HEK293 (cell line): ENCODE results near the gene COL9A2.

Experiments used
- CTCF ChIA-PET: fragments of 350-600 bp; formaldehyde crosslinking; extraction: SDS; loops from one replicate; lab custom pipeline; 2021; ENCODE audit warnings: antibody characterized with exemption; lab: Yijun Ruan, JAX
- POLR2A ChIA-PET: fragments of 300-600 bp; formaldehyde crosslinking; extraction: SDS; loops from one replicate; lab custom pipeline; 2020; ENCODE audit warnings: antibody characterized with exemption, inconsistent platforms; lab: Yijun Ruan, JAX
- H3K27ac ChIP-seq: fragments of 200-500 bp; sonication (Bioruptor generic); 2 replicates; pipeline ENCODE4 v1.5.1; 2014; ENCODE audit warnings: low read depth, low read length, control low read depth, inconsistent platforms; ENCODE audit errors: extremely low read depth
- H3K36me3 ChIP-seq, 2 experiments: fragments of 200-500 bp in 1 of 2; sonication (Bioruptor generic) in 1 of 2; 1 replicate in 1 of 2; 2 replicates in 1 of 2; pipeline ENCODE4 v1.5.1; 2014 to 2017; ENCODE audit warnings: inconsistent platforms in 2 of 2, low read length in 2 of 2; ENCODE audit not compliant: control insufficient read depth in 2 of 2, insufficient read depth in 1 of 2
- H3K4me1 ChIP-seq: fragments of 200-500 bp; sonication (Bioruptor generic); 2 replicates; pipeline ENCODE4 v1.5.1; 2014; ENCODE audit warnings: mild to moderate bottlenecking, low read length, inconsistent platforms; ENCODE audit not compliant: control insufficient read depth, insufficient read depth
- H3K4me3 ChIP-seq: 2 replicates; pipeline ENCODE4 v1.5.1; 2011; ENCODE audit warnings: low read depth, mild to moderate bottlenecking, control low read depth, low read length, moderate library complexity
- H3K9me3 ChIP-seq: fragments of 200-500 bp; sonication (Bioruptor generic); 2 replicates; pipeline ENCODE4 v1.5.1; 2014; ENCODE audit warnings: low read depth, low read length, inconsistent platforms; ENCODE audit not compliant: control insufficient read depth, insufficient read depth
- IKZF3 ChIP-seq: fragments of 450-650 bp; IDR thresholded peaks from 2 replicates; pipeline ENCODE4 v1.5.0; 2018; ENCODE audit warnings: missing biosample characterization, mild to moderate bottlenecking, missing genetic modification characterization, moderate library complexity
- KLF8 ChIP-seq: fragments of 450-650 bp; formaldehyde crosslinking; IDR thresholded peaks from 2 replicates; pipeline ENCODE4 v1.5.1; 2016; ENCODE audit warnings: missing biosample characterization, missing genetic modification characterization
- ZBTB48 ChIP-seq: fragments of 450-650 bp; formaldehyde crosslinking; IDR thresholded peaks from 2 replicates; pipeline ENCODE4 v1.5.1; 2016; ENCODE audit warnings: missing biosample characterization, missing genetic modification characterization
- ZBTB8A ChIP-seq: fragments of 450-650 bp; formaldehyde crosslinking; IDR thresholded peaks from 2 replicates; pipeline ENCODE4 v1.5.1; 2016; ENCODE audit warnings: missing biosample characterization, missing genetic modification characterization
- ZFHX2 ChIP-seq: fragments of 450-650 bp; formaldehyde crosslinking; conservative IDR thresholded peaks from 2 replicates; pipeline ENCODE4 v1.5.1; 2016; ENCODE audit warnings: missing biosample characterization, missing genetic modification characterization
- ZNF138 ChIP-seq: fragments of 450-650 bp; formaldehyde crosslinking; IDR thresholded peaks from 2 replicates; pipeline ENCODE4 v1.5.1; 2016; ENCODE audit warnings: missing biosample characterization, missing genetic modification characterization, borderline replicate concordance
- ZNF140 ChIP-seq: fragments of 450-650 bp; formaldehyde crosslinking; IDR thresholded peaks from 2 replicates; pipeline ENCODE4 v1.5.1; 2016; ENCODE audit warnings: missing biosample characterization, missing genetic modification characterization
- ZNF37A ChIP-seq: fragments of 450-650 bp; IDR thresholded peaks from 2 replicates; pipeline ENCODE4 v1.5.1; 2018; ENCODE audit warnings: missing biosample characterization, missing genetic modification characterization
- ZNF623 ChIP-seq: fragments of 450-650 bp; formaldehyde crosslinking; IDR thresholded peaks from 2 replicates; pipeline ENCODE4 v1.5.1; 2016; ENCODE audit warnings: missing biosample characterization, missing genetic modification characterization
- TF ChIP-seq, protein P1 (sequence below): fragments of 450-650 bp; formaldehyde crosslinking; IDR thresholded peaks from 2 replicates; pipeline ENCODE4 v1.5.1; 2017; ENCODE audit warnings: missing biosample characterization, mild to moderate bottlenecking, missing genetic modification characterization, moderate library complexity
- TF ChIP-seq, protein P2 (sequence below): fragments of 450-650 bp; formaldehyde crosslinking; IDR thresholded peaks from 2 replicates; pipeline ENCODE4 v1.5.1; 2016; ENCODE audit warnings: missing biosample characterization, missing genetic modification characterization
- TF ChIP-seq, protein P3 (sequence below): fragments of 450-650 bp; formaldehyde crosslinking; conservative IDR thresholded peaks from 2 replicates; pipeline ENCODE4 v1.5.1; 2016; ENCODE audit warnings: low read depth, missing biosample characterization, missing genetic modification characterization
- TF ChIP-seq, protein P4 (sequence below): fragments of 450-650 bp; formaldehyde crosslinking; IDR thresholded peaks from 2 replicates; pipeline ENCODE4 v1.5.1; 2016; ENCODE audit warnings: missing biosample characterization, missing genetic modification characterization

Gene COL9A2

DNA sequence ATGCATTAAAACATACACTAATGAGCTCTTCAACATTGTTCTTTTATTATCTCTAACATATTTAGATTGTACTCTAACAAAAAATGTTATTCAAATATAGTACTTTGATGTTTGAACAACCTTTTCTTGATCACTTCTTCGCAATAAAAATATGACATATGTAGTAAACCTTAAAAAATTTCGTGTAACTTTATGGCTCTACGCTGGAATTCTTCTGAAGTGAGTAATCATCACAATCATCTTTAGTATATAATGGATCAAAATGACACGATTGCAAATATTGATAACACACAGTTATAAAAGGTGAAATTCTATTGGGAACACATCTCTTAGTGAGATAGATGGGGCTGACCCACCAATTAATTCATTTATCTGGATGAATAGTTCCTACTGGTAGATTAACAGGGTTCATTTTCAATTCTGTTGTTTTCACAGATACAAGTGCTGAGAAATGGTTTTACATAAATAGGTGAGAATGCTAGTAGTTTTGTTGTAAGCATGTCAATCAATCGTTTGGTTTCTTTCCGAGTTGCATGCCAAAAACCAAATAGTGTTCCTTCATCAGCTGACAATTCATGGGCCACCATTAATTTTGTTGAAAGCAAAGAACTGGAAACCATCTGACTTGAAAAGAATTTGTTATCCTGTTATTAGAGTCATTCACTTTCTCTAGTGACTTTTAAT, 60.5 kb downstream of the COL9A2 start:
- Histone ChIP-seq H3K4me1 (no peaks in the 10 kb centered on the region), H3K27ac (no peak overlapping the region), H3K36me3 (peaks cover 10 to 22% of the 10 kb centered on the region in 2 experiments; a peak in 2 of 3 replicates), H3K4me3 (peak overlapping the region; percentile 89)
- CTCF ChIA-PET, result interaction anchor here (1.1 to 1.6 kb wide), 3 partner anchors 103 to 148 kb away, joined by 3 to 5 read pairs (median 5); no protein-coding TSS in a partner anchor
- POLR2A ChIA-PET, result interaction anchor here (0.7 to 1.8 kb wide), 3 partner anchors 9 to 130 kb away, joined by 4 to 13 read pairs (median 4); partner anchors contain the start of genes RLF and TMCO2
- TF ChIP-seq, protein P1, sequence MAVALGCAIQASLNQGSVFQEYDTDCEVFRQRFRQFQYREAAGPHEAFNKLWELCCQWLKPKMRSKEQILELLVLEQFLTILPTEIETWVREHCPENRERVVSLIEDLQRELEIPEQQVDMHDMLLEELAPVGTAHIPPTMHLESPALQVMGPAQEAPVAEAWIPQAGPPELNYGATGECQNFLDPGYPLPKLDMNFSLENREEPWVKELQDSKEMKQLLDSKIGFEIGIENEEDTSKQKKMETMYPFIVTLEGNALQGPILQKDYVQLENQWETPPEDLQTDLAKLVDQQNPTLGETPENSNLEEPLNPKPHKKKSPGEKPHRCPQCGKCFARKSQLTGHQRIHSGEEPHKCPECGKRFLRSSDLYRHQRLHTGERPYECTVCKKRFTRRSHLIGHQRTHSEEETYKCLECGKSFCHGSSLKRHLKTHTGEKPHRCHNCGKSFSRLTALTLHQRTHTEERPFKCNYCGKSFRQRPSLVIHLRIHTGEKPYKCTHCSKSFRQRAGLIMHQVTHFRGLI (tag by site-specific recombination), result no peak
- TF ChIP-seq ZBTB8A (tag by site-specific recombination), result no peak
- no peak for TF ChIP-seq ZFHX2
- TF ChIP-seq, protein P2, sequence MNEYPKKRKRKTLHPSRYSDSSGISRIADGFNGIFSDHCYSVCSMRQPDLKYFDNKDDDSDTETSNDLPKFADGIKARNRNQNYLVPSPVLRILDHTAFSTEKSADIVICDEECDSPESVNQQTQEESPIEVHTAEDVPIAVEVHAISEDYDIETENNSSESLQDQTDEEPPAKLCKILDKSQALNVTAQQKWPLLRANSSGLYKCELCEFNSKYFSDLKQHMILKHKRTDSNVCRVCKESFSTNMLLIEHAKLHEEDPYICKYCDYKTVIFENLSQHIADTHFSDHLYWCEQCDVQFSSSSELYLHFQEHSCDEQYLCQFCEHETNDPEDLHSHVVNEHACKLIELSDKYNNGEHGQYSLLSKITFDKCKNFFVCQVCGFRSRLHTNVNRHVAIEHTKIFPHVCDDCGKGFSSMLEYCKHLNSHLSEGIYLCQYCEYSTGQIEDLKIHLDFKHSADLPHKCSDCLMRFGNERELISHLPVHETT (tag by site-specific recombination), result no peak
- TF ChIP-seq ZNF140 (tag by site-specific recombination), result no peak
- TF ChIP-seq ZNF138, result no peak
- no peak for TF ChIP-seq ZNF37A (tag by site-specific recombination)
- TF ChIP-seq, protein P3, sequence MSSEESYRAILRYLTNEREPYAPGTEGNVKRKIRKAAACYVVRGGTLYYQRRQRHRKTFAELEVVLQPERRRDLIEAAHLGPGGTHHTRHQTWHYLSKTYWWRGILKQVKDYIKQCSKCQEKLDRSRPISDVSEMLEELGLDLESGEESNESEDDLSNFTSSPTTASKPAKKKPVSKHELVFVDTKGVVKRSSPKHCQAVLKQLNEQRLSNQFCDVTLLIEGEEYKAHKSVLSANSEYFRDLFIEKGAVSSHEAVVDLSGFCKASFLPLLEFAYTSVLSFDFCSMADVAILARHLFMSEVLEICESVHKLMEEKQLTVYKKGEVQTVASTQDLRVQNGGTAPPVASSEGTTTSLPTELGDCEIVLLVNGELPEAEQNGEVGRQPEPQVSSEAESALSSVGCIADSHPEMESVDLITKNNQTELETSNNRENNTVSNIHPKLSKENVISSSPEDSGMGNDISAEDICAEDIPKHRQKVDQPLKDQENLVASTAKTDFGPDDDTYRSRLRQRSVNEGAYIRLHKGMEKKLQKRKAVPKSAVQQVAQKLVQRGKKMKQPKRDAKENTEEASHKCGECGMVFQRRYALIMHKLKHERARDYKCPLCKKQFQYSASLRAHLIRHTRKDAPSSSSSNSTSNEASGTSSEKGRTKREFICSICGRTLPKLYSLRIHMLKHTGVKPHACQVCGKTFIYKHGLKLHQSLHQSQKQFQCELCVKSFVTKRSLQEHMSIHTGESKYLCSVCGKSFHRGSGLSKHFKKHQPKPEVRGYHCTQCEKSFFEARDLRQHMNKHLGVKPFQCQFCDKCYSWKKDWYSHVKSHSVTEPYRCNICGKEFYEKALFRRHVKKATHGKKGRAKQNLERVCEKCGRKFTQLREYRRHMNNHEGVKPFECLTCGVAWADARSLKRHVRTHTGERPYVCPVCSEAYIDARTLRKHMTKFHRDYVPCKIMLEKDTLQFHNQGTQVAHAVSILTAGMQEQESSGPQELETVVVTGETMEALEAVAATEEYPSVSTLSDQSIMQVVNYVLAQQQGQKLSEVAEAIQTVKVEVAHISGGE, result no peak
- no peak for TF ChIP-seq KLF8 (tag by site-specific recombination)
- TF ChIP-seq ZBTB48 (tag by site-specific recombination), result no peak
- TF ChIP-seq, protein P4, sequence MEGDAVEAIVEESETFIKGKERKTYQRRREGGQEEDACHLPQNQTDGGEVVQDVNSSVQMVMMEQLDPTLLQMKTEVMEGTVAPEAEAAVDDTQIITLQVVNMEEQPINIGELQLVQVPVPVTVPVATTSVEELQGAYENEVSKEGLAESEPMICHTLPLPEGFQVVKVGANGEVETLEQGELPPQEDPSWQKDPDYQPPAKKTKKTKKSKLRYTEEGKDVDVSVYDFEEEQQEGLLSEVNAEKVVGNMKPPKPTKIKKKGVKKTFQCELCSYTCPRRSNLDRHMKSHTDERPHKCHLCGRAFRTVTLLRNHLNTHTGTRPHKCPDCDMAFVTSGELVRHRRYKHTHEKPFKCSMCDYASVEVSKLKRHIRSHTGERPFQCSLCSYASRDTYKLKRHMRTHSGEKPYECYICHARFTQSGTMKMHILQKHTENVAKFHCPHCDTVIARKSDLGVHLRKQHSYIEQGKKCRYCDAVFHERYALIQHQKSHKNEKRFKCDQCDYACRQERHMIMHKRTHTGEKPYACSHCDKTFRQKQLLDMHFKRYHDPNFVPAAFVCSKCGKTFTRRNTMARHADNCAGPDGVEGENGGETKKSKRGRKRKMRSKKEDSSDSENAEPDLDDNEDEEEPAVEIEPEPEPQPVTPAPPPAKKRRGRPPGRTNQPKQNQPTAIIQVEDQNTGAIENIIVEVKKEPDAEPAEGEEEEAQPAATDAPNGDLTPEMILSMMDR, result no peak
- TF ChIP-seq, all 188 proteins: peak for 0
- H3K9me3 ChIP-seq, result no peaks in the 10 kb centered on the region

DNA sequence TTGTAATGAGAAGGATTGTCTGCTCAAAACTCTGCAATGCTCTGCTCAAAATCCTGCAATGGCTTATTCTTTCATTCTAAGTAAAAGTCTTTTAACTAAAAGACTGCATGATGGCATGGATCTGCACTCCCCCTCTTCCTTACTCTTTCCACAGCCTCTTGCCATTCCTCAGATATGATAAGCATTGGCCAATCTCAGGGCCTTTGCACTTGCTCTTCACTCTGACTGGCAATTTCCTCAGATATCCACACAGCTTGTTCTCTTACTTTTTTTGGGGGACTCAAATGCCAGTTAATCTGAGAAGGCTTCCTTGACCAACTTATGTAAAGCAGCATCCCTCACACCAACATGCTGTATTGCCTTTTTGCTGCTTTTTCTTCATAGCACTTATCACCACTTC, 61.9 kb downstream of the COL9A2 start:
- Histone ChIP-seq H3K9me3 (no peaks in the 10 kb centered on the region), H3K4me3 (no peak overlapping the region), H3K36me3 (peaks cover 4 to 9% of the 10 kb centered on the region in 2 experiments; a peak in 2 of 3 replicates), H3K4me1 (no peaks in the 10 kb centered on the region), H3K27ac (no peak overlapping the region)
- ChIA-PET CTCF (interaction anchor here (1.5 kb wide), 1 partner anchor 150 kb away, joined by 3 read pairs; no protein-coding TSS in a partner anchor), POLR2A (no interaction called here)
- peak; percentile 77 for TF ChIP-seq ZNF623 (tag by site-specific recombination)
- TF ChIP-seq IKZF3, result no peak
